PC-9 (cell line): ENCODE results near the gene PRICKLE4. TPM values are rescaled to one million over a fixed set of nuclear protein-coding genes. Genes with fewer than 3 reads are reported as not detected.

Source experiments
- BruUV-seq: library from RNA; stranded (reverse); fragments of 400-500 nt; replicated peaks from 2 replicates; lab custom pipeline; 2021; lab: Mats Ljungman, UMichigan
- CTCF ChIA-PET: fragments of 300-600 bp; sonication (Branson Sonifier 250); formaldehyde crosslinking; loops from one replicate; lab custom pipeline; 2022; ENCODE audit warnings: antibody characterized with exemption; lab: Charles Lee
- POLR2A ChIA-PET: fragments of 300-600 bp; sonication (Branson Sonifier 250); formaldehyde crosslinking; loops from one replicate; lab custom pipeline; 2022; ENCODE audit warnings: antibody characterized with exemption; ENCODE audit not compliant: unreplicated experiment; lab: Charles Lee
- DNase-seq, 2 experiments: peaks; one replicate each; pipeline versions ENCODE4 v3.0.0 to v3.0.0-alpha.2; 2015 to 2022; ENCODE audit warnings: mixed read lengths in 1 of 2
- H2AFZ ChIP-seq: fragments of 200-600 bp; sonication (generic); 2 replicates; pipeline ENCODE4 v1.8.1; 2017; ENCODE audit warnings: antibody characterized with exemption
- H3F3A ChIP-seq: fragments of 200-600 bp; sonication (generic); 2 replicates; pipeline ENCODE4 v1.8.1; 2017; ENCODE audit warnings: antibody characterized with exemption, mild to moderate bottlenecking, low read depth; ENCODE audit not compliant: insufficient read depth
- H3K27ac ChIP-seq: fragments of 200-600 bp; sonication (generic); 2 replicates; pipeline ENCODE4 v1.6.1; 2016; ENCODE audit warnings: mixed run types
- H3K27me3 ChIP-seq: fragments of 200-600 bp; sonication (generic); 2 replicates; pipeline ENCODE4 v1.6.1; 2016; ENCODE audit warnings: low read depth, mixed run types; ENCODE audit not compliant: insufficient read depth
- H3K36me3 ChIP-seq: fragments of 200-600 bp; sonication (generic); 2 replicates; pipeline ENCODE4 v1.6.1; 2016; ENCODE audit warnings: low read depth, mixed run types
- H3K4me1 ChIP-seq: fragments of 200-600 bp; sonication (generic); replicated peaks from 2 replicates; pipeline ENCODE4 v1.6.1; 2016; ENCODE audit warnings: mixed run types; ENCODE audit not compliant: insufficient read depth
- H3K4me2 ChIP-seq: fragments of 200-600 bp; sonication (generic); 2 replicates; pipeline ENCODE4 v1.6.1; 2017; ENCODE audit warnings: mixed run types
- H3K4me3 ChIP-seq: fragments of 200-600 bp; sonication (generic); 2 replicates; pipeline ENCODE4 v1.6.1; 2016; ENCODE audit warnings: mixed run types
- H3K79me2 ChIP-seq: fragments of 200-600 bp; sonication (generic); 2 replicates; pipeline ENCODE4 v1.6.1; 2017; ENCODE audit warnings: low read depth, mixed run types
- H3K9me2 ChIP-seq: fragments of 200-600 bp; sonication (generic); 2 replicates; pipeline ENCODE4 v1.8.1; 2017; ENCODE audit warnings: mild to moderate bottlenecking; ENCODE audit not compliant: insufficient read depth
- H3K9me3 ChIP-seq: fragments of 200-600 bp; sonication (generic); 2 replicates; pipeline ENCODE4 v1.8.1; 2016; ENCODE audit warnings: low read depth; ENCODE audit not compliant: insufficient read depth
- H4K20me1 ChIP-seq: fragments of 200-600 bp; sonication (generic); 2 replicates; pipeline ENCODE4 v1.8.1; 2017; ENCODE audit not compliant: insufficient read depth
- CTCF ChIP-seq: fragments of 200-600 bp; sonication (generic); conservative IDR thresholded peaks from 2 replicates; pipeline ENCODE4 v1.6.1; 2017; ENCODE audit warnings: mixed run types, antibody characterized with exemption, mild to moderate bottlenecking, moderate library complexity
- EZH2 ChIP-seq: fragments of 200-600 bp; sonication (generic); IDR thresholded peaks from 2 replicates; pipeline ENCODE4 v1.8.0; 2017; ENCODE audit warnings: antibody characterized with exemption, low read depth
- intact Hi-C: fragments of 100-400 bp; cut with micrococcal nuclease; formaldehyde crosslinking; loops from one replicate; pipeline ENCODE4 v1.10.0; 2022; ENCODE audit not compliant: unreplicated experiment
- total RNA-seq: library from RNA; stranded (reverse); gene quantifications from 2 replicates; pipeline ENCODE4 v1.2.3, GENCODE V29; 2021

The PRICKLE4 gene
- total RNA-seq, 1 experiment from 2014 or later: 9.2 TPM

- TF ChIP-seq EZH2: no peak
- no peak for TF ChIP-seq CTCF
- intact Hi-C loops: no loop called here
- Histone ChIP-seq H3K4me3 (no peak overlapping the region), H3K9me2 (no peaks in the 10 kb centered on the region), H3K9me3 (no peaks in the 10 kb centered on the region), H3K4me2 (no peak overlapping the region), H3K27ac (no peak overlapping the region), H3K27me3 (no peaks in the 10 kb centered on the region), H3F3A (0 out of 2 replicates have a peak, but pooled peaks cover 4% of the 10 kb centered on the region), H2AFZ (no peak overlapping the region), H3K4me1 (peaks cover 14% of the 10 kb centered on the region; the same call in 1 of the 2 replicates), H3K36me3 (no peaks in the 10 kb centered on the region), H4K20me1 (no peaks in the 10 kb centered on the region), H3K79me2 (no peaks in the 10 kb centered on the region)
- CTCF ChIA-PET: no interaction called here
- no peak for DNase-seq
- no TSS peak for BruUV-seq
- POLR2A ChIA-PET: interaction anchor here (0.5 kb wide), 1 partner anchor 21 kb away, joined by 6 read pairs; no protein-coding TSS in a partner anchor
These were observed 24.7 kb upstream of the PRICKLE4 start for GRCh38 chr6:41755895-41756294.

GRCh38 chr6:41756354-41756753, 24.2 kb upstream of the PRICKLE4 start:
- ChIA-PET CTCF (no interaction called here), POLR2A (interaction anchor here (0.5 kb wide), 1 partner anchor 22 kb away, joined by 6 read pairs; no protein-coding TSS in a partner anchor)
- Histone ChIP-seq H3K4me2 (no peak overlapping the region), H3K4me3 (no peak overlapping the region), H3F3A (0 out of 2 replicates have a peak, but pooled peaks cover 4% of the 10 kb centered on the region), H4K20me1 (no peaks in the 10 kb centered on the region), H2AFZ (no peak overlapping the region), H3K27ac (no peak overlapping the region), H3K27me3 (no peaks in the 10 kb centered on the region), H3K36me3 (no peaks in the 10 kb centered on the region), H3K4me1 (peaks cover 14% of the 10 kb centered on the region; the same call in 1 of the 2 replicates), H3K9me2 (no peaks in the 10 kb centered on the region), H3K79me2 (no peaks in the 10 kb centered on the region), H3K9me3 (no peaks in the 10 kb centered on the region)
- no peak for DNase-seq
- no peak for TF ChIP-seq CTCF
- no peak for TF ChIP-seq EZH2
- BruUV-seq: no TSS peak
- intact Hi-C loops: no loop called here

- Histone ChIP-seq H3K4me3 (no peak overlapping the region), H3K79me2 (no peaks in the 10 kb centered on the region), H3F3A (0 out of 2 replicates have a peak, but pooled peaks cover 4% of the 10 kb centered on the region), H3K4me1 (peaks cover 14% of the 10 kb centered on the region; the same call in 1 of the 2 replicates), H3K9me2 (no peaks in the 10 kb centered on the region), H3K36me3 (no peaks in the 10 kb centered on the region), H3K27me3 (no peaks in the 10 kb centered on the region), H3K27ac (no peak overlapping the region), H3K9me3 (no peaks in the 10 kb centered on the region), H4K20me1 (no peaks in the 10 kb centered on the region), H3K4me2 (no peak overlapping the region), H2AFZ (no peak overlapping the region)
- POLR2A ChIA-PET: interaction anchor here (0.6 kb wide), 1 partner anchor 92 kb away, joined by 3 read pairs; no protein-coding TSS in a partner anchor
- TF ChIP-seq CTCF: no peak
- no peak for TF ChIP-seq EZH2
- no TSS peak for BruUV-seq
- CTCF ChIA-PET: no interaction called here
- no peak for DNase-seq
- intact Hi-C loops: no loop called here
These were observed 23.3 kb upstream of the PRICKLE4 start for GRCh38 chr6:41757271-41757670.
